Subcutaneous adipose tissue (tissue), 4 donors: ENCODE results near the gene USP10. TPM values are rescaled to one million over a fixed set of nuclear protein-coding genes. Genes with fewer than 3 reads are reported as not detected.

Source experiments
- CTCF ChIP-seq: fragments of 450-650 bp; IDR thresholded peaks from one replicate; pipeline ENCODE4 v1.5.1; 2016; ENCODE audit warnings: low read depth, mild to moderate bottlenecking, control low read depth, antibody characterized with exemption, moderate library complexity
- total RNA-seq, 4 donors: library from RNA; depleted of rRNA; stranded (reverse); fragments of >200 nt; gene quantifications; one replicate each; pipeline ENCODE4 v1.1.0, GENCODE V29; 2016

Gene USP10
- total RNA-seq, 4 donors from 2014 or later: 29.7 to 85.1 (median 43.5) TPM

- TF ChIP-seq CTCF: no peak
Observed at GRCh38 chr16:84683691-84684591, 15.9 kb upstream of the USP10 start.

- TF ChIP-seq CTCF: no peak
Observed at GRCh38 chr16:84684592-84684965, 15.2 kb upstream of the USP10 start.

- no peak for TF ChIP-seq CTCF
Observed at GRCh38 chr16:84685210-84685609, 14.6 kb upstream of the USP10 start.

- no peak for TF ChIP-seq CTCF
Observed at GRCh38 chr16:84686707-84687298, 13.0 kb upstream of the USP10 start.

- TF ChIP-seq CTCF: no peak
Observed at GRCh38 chr16:84687715-84688114, 12.1 kb upstream of the USP10 start.

- no peak for TF ChIP-seq CTCF
Observed at GRCh38 chr16:84689111-84689510, 10.7 kb upstream of the USP10 start.

GRCh38 chr16:84690088-84690819 lies 9.5 kb upstream of the USP10 start:
- no peak for TF ChIP-seq CTCF
